Rectal smooth muscle tissue (tissue), 1 donor: Measurements from ENCODE around the gene PRKCZ.

Source experiments
- H3K27ac ChIP-seq: one replicate; pipeline ENCODE4 v1.7.0; 2013; ENCODE audit warnings: low read depth, low read length, inconsistent platforms
- H3K27me3 ChIP-seq: one replicate; pipeline ENCODE4 v1.7.0; 2013; ENCODE audit warnings: low read length; ENCODE audit not compliant: control insufficient read depth, insufficient read depth
- H3K36me3 ChIP-seq: one replicate; pipeline ENCODE4 v1.7.0; 2013; ENCODE audit warnings: low read length; ENCODE audit not compliant: control insufficient read depth, insufficient read depth
- H3K4me1 ChIP-seq: one replicate; pipeline ENCODE4 v1.7.0; 2013; ENCODE audit warnings: low read length; ENCODE audit not compliant: control insufficient read depth, insufficient read depth
- H3K4me3 ChIP-seq: one replicate; pipeline ENCODE4 v1.7.0; 2013; ENCODE audit warnings: low read length
- H3K9ac ChIP-seq: one replicate; pipeline ENCODE4 v1.7.0; 2013; ENCODE audit warnings: low read length

Gene PRKCZ

DNA sequence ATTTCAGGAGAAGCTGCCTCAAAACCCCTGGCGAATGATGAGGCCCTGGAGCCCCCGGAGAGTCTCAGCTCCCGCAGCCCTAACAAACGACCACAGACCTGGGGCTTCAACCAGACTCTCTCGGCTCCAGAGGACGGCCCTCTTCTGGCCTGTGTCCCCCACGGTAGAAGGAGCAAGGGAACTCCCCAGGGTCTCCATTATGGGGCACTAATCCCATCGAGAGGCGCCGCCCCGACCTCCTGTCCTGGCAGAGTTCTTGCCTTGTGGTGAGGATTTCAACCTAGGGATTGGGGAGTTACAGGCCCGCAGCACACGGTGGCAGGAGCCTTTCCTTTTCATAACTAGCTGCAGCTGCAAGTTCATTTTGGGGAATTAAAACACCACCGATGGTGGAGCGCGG is 138.1 kb downstream of the PRKCZ start:
- Histone ChIP-seq H3K27ac (no peak overlapping the region), H3K27me3 (no peaks in the 10 kb centered on the region), H3K9ac (no peak overlapping the region), H3K36me3 (no peaks in the 10 kb centered on the region), H3K4me1 (peaks cover 27% of the 10 kb centered on the region), H3K4me3 (no peak overlapping the region)

DNA sequence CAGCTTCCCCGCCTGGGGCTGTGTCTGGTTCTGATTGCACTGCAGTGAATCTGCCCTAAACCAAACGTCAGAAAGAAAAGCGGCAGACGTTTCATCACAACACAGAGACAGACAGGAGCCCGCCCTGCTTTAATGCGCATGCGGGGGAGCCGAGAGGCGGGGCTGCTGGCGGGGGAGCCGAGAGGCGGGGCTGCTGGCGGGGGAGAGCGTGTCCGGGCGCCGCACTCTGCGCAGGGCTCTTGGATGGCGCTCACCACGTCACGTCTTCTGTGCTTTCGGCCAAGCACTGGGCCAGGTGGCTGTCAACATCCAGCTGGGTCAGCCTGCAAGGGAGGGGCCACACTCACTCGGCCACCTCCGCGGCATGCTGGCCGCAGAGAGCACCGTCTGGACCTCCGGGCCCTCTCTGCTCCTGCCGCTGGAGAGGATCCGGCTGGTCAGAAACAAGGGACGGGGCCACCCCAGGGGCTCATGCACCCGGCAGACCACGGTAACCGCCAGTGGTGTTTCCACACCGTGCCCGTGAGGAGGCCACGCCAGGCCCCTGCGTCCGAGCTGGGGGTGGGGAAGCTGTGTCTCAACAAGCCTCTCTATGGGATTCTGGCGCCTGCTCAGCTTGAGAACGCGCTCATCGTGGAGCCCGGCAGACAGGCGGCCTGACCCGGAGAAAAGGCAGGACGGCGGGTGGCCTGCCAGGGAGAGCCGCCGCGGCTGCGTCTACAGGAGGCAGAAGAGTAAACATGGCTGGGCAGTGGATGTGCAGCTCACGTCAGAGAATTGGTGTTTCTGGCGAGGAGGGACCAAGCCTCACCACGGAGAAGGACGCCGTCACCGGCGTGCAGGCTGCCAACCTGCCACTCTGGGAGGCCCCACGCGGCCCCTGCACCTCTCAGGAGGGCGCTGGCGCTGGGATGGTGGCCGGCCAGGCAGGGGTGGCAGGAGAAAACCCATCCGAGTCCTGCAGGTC is 139.5 kb downstream of the PRKCZ start:
- Histone ChIP-seq H3K36me3 (no peaks in the 10 kb centered on the region), H3K27ac (peak overlapping the region; percentile 99), H3K9ac (peak overlapping the region; percentile 25), H3K4me1 (peaks cover 32% of the 10 kb centered on the region), H3K27me3 (no peaks in the 10 kb centered on the region), H3K4me3 (peak overlapping the region; percentile 88)

DNA sequence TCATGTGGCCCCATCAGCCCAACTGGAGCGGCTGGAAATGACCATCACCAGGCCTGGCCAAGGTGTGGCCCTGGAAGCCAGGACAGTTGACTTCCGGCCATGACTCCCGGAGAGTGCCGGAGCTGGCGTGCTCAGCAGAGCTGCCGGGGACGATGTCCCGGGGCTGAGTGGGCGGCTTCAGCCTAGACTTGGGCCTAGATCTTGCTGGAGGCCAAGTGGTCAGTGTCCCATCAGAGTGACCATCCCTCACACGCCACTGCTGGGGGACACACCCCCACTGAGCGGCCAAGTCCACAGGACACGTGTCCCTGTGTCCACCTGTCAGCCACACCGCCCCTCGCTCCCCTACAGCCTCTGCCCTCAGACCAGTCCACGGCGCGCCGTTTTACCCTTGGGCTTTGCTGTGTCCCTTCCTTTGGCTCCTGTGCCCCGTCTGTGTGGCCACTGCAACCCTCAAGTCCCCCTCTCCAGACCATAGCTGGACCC is 140.3 kb downstream of the PRKCZ start:
- Histone ChIP-seq H3K4me1 (peaks cover 36% of the 10 kb centered on the region), H3K36me3 (no peaks in the 10 kb centered on the region), H3K4me3 (peak overlapping the region; percentile 88), H3K27ac (peak overlapping the region; percentile 99), H3K27me3 (no peaks in the 10 kb centered on the region), H3K9ac (peak overlapping the region; percentile 25)

DNA sequence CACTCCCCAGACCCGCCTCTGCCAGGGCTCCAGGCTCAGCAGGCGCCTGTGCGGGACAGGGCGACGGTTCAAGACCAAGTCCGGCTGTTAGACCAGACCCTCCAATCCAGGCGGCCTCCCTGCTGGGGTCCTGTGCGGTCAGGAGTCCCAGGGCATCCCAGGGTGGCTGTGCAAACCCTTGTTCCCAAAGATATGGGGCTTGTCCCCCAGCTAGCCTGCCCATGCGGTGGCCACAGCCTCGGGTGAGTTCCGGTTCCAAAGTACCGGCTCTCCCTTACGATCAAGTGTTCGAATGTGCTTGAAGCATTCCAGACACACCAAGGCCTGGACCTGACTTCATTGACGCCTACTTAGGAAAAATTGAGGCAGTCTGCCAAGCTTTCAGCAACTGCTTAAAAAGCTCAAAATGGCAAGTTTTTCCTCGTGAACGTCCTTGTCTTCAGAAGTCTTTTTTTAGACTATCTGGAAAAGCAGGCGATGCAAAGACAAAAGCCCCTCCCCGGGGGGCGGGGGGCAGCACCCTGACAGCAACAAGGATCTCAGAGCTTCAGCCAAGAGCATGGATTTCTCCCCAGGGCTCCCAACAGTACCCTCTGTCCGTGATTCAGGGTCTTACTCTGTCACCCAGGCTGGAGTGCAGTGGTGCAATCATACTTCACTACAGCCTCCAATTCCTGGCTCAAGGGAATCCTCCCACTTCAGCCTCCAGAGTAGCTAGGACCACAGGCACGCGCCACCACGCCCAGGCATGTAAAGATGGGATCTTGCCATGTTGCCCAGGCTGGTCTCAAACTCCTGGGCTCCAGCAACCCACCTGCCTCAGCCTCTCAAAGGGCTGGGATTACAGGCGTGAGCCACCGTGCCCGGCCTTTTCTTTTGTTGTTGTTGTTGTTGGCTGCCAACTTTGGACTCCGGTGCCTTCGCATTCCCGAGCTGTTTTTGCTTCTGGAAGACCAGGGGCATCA is 142.1 kb downstream of the PRKCZ start:
- H3K36me3 ChIP-seq = no peaks in the 10 kb centered on the region
- H3K9ac ChIP-seq = no peak overlapping the region
- H3K27ac ChIP-seq = peak overlapping the region; percentile 84
- H3K4me1 ChIP-seq = peaks cover 36% of the 10 kb centered on the region
- H3K27me3 ChIP-seq = no peaks in the 10 kb centered on the region
- H3K4me3 ChIP-seq = peak overlapping the region; percentile 28

DNA sequence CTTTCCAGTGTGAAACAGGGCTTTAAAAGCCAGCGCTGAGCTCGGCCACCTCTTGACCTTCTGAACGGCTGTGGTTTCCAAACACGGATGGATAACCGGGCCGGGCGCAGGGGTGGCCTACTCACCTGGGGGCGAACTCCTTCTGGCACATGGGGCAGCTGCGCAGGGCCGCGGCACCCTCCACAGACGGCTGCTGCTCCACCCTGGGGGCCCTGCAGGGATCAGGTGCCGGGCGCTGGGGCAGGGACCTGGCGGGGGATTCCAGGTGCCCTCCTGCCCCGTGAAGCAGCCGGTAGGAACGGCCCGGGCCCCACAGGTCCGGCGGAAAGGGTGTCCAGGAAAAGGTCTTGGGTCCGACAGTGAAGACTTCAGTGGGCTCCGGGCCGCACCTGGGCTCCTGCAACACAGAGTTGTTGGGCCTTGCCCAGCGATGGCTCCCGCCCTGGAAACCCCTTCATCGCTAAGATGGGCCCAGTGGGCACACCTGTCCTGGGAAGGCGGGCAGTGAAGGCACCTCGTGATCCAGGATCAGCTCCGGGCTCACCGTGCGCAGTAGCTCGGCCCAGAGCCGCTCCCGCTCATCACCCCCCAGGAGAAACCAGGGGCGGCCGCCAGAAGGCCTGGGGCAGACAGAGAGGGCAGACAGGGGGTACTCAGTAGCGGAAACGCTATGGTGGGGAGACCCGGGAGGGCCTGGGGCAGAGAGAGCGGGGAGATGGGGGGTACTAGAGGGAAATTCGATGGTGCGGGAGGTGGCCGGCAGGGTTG is 143.5 kb downstream of the PRKCZ start:
- Histone ChIP-seq H3K9ac (peak overlapping the region; percentile 42), H3K4me3 (peak overlapping the region; percentile 54), H3K36me3 (no peaks in the 10 kb centered on the region), H3K27me3 (no peaks in the 10 kb centered on the region), H3K4me1 (peaks cover 38% of the 10 kb centered on the region), H3K27ac (peak overlapping the region; percentile 77)

DNA sequence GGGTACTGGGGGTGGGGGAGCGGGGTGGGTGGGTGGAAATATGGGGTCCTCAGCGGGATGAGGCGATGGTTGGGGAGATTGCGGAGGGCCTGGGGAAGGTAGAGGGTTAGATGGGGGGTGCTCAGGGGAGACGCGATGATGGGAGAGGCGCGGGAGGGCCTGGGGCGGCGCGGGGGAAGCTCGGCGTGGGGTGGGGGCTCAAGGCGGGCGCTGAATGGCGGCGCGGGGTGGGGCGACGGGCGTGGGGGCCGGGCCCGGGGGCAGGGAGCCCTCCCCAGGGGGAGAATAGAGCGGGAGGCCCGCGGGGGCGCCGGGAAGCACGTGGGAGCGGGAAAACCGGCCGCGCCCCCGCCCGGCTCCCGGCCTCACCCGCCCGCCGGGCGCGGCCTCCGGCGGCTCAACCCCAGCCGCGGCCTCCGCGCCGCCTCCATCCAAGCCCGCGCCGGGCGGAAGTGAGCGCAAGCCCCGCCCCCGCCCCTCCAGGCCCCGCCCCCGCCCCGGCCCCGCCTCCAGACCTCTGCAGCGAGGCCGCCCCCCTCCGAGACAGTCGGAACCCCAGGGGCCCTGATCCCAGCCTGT is 144.2 kb downstream of the PRKCZ start, which contains the start of gene FAAP20:
TSS of gene FAAP20 (minus strand) at position 454 of the 579 bp plus-strand sequence. CDS start at position 431, 23 bp downstream.
- peak within 1 kb of the TSS; percentile 85 for H3K27ac ChIP-seq
- H3K4me3 ChIP-seq = peak within 1 kb of the TSS; percentile 73
- peak within 1 kb of the TSS; percentile 60 for H3K9ac ChIP-seq
- H3K36me3 ChIP-seq = no peaks in the 10 kb centered on the region
- H3K27me3 ChIP-seq = no peaks in the 10 kb centered on the region
- H3K4me1 ChIP-seq = peaks cover 40% of the 10 kb centered on the region

DNA sequence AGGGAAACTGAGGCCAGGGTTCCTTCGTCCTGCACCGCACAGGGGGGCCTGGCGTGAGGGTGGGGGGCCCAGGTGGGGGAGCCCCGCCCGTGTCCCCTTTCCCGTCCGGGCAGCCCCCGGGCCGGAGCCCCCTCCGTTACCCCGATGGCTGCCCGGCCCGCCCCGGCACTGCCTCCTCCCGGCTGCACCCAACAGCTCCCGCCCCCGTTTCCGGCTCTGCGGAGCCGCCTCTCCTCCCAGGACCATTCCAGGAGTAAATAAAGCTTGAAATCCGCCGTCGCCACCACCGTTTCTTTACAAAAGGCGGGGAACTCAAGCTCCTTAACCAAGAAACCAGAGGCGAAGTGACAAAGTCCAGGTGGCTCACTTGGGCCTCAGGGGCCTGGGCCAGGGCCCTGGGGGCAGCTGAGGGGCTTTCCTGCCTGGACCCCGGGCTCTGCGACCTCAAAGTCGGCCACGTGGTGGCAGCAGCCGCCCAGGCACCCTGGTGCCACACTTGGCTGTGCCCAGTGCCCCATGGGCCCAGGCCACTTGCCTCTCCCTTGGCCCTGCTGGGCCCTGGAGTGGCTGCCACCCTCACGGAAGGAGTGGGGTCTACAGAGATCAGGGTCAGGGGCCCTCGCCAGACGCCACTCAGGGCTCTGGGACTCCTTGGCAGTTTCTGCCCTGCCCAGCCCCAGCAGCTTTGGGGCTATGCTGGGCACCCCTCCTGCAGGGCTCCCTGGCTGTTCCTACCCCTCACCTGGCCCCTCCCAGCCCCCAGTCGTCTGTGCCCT is 144.9 kb downstream of the PRKCZ start:
- Histone ChIP-seq H3K27me3 (no peaks in the 10 kb centered on the region), H3K9ac (peak overlapping the region; percentile 60), H3K4me3 (peak overlapping the region; percentile 73), H3K27ac (peak overlapping the region; percentile 85), H3K4me1 (peaks cover 42% of the 10 kb centered on the region), H3K36me3 (no peaks in the 10 kb centered on the region)

DNA sequence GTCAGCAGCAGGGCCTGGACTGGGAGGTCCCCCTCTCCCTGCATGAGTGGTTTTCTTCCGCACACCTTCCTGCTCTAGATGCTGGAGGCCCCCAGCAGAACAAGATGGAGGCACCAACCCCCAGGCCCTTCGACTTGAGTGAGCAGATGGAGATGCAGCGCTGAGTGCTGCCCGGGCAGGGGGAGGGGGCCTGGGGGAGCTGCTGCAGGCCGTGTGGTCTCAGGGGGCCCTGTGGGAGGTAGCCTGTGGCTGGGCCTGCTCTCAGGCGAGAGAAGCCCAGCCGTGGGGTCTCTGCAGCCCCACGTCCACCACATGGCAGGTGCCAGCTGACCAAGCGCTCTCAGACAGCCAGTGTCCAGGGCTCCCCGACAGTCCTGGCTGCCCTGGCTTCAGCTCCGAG is 145.6 kb downstream of the PRKCZ start:
- peaks cover 35% of the 10 kb centered on the region for H3K4me1 ChIP-seq
- no peak overlapping the region for H3K9ac ChIP-seq
- H3K4me3 ChIP-seq = no peak overlapping the region
- H3K27me3 ChIP-seq = no peaks in the 10 kb centered on the region
- peak overlapping the region; percentile 85 for H3K27ac ChIP-seq
- no peaks in the 10 kb centered on the region for H3K36me3 ChIP-seq

DNA sequence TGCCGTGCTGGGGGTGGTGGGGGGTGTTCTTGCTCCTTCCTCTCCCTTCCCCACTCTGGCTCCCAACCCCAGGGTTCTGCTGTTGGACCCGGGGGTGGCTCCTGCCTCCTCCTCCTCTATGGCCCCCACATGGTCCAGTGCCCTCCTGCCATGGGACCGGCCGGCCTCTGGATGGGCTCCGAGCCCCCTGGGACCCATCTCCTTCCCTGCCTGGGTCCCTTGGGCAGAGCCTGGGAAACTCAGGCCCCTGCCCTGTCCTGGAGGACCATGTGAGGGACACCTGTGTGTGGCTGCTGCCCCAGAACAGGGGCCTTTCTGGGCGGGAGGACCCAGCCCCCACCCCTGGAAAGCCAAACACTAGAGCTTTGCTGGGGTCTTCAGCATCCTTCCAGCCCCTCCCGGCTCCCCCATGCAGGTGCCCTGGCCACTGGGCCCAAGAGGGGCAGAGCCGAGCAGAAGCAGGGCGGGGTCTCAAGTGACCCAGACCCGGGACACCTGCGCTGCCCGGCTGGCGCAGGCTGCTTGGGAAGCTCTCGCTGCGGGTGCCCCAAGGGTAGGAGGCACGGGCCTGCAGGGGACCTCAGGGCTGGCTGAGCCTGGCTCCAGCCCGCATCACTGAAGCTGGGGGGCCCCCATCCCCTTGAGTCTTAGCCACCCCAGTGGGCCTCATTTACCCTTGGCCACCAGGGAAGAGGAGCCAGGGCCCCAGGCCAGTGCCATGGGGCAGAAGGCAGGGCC is 146.9 kb downstream of the PRKCZ start:
- Histone ChIP-seq H3K36me3 (no peaks in the 10 kb centered on the region), H3K27ac (no peak overlapping the region), H3K27me3 (no peaks in the 10 kb centered on the region), H3K4me3 (no peak overlapping the region), H3K4me1 (peaks cover 22% of the 10 kb centered on the region), H3K9ac (no peak overlapping the region)

DNA sequence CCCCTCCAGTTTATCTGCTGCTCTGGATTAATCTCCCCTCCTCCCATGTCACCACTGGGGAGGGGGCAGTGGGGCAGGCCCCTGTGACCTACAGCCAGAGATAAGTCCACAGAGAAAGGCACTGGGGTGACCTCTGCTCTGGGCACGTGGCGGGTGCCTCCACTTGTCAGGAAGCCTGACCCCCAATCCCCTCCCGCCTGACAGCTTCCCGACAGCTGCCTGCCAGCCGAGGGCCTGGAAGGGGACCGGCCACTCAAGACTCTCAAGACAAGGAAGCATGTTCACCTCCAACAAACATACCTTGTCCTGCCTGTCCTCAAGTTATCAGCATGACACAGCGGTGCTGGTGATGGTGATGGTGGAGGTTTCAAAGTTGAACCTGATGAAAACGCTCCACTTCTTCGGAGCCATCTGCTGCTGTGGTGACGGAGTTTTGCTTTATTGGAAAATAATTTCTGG is 147.5 kb downstream of the PRKCZ start:
- H3K4me1 ChIP-seq = peaks cover 18% of the 10 kb centered on the region
- no peaks in the 10 kb centered on the region for H3K27me3 ChIP-seq
- no peak overlapping the region for H3K4me3 ChIP-seq
- no peak overlapping the region for H3K27ac ChIP-seq
- no peak overlapping the region for H3K9ac ChIP-seq
- H3K36me3 ChIP-seq = no peaks in the 10 kb centered on the region
